T follicular helper cell (primary cell): ENCODE measurements around the gene ADAMTS7.
"Not testable (repeated sequence)": the region's sequence is repeated elsewhere in the genome, so short reads cannot be mapped to it uniquely, and the experiment has no call there.

ENCODE experiments used
- DNase-seq: peaks from one replicate; pipeline ENCODE4 v3.0.0-alpha.2; 2020; ENCODE audit warnings: low read depth
- total RNA-seq, 2 experiments: gene quantifications; one replicate each; lab custom pipeline; 2026; lab: John Stamatoyannopoulos, UW

Gene ADAMTS7, protein sequence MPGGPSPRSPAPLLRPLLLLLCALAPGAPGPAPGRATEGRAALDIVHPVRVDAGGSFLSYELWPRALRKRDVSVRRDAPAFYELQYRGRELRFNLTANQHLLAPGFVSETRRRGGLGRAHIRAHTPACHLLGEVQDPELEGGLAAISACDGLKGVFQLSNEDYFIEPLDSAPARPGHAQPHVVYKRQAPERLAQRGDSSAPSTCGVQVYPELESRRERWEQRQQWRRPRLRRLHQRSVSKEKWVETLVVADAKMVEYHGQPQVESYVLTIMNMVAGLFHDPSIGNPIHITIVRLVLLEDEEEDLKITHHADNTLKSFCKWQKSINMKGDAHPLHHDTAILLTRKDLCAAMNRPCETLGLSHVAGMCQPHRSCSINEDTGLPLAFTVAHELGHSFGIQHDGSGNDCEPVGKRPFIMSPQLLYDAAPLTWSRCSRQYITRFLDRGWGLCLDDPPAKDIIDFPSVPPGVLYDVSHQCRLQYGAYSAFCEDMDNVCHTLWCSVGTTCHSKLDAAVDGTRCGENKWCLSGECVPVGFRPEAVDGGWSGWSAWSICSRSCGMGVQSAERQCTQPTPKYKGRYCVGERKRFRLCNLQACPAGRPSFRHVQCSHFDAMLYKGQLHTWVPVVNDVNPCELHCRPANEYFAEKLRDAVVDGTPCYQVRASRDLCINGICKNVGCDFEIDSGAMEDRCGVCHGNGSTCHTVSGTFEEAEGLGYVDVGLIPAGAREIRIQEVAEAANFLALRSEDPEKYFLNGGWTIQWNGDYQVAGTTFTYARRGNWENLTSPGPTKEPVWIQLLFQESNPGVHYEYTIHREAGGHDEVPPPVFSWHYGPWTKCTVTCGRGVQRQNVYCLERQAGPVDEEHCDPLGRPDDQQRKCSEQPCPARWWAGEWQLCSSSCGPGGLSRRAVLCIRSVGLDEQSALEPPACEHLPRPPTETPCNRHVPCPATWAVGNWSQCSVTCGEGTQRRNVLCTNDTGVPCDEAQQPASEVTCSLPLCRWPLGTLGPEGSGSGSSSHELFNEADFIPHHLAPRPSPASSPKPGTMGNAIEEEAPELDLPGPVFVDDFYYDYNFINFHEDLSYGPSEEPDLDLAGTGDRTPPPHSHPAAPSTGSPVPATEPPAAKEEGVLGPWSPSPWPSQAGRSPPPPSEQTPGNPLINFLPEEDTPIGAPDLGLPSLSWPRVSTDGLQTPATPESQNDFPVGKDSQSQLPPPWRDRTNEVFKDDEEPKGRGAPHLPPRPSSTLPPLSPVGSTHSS (N-terminal part only)
- 0 to 0.54 reads per million in 2 experiments for total RNA-seq

DNA sequence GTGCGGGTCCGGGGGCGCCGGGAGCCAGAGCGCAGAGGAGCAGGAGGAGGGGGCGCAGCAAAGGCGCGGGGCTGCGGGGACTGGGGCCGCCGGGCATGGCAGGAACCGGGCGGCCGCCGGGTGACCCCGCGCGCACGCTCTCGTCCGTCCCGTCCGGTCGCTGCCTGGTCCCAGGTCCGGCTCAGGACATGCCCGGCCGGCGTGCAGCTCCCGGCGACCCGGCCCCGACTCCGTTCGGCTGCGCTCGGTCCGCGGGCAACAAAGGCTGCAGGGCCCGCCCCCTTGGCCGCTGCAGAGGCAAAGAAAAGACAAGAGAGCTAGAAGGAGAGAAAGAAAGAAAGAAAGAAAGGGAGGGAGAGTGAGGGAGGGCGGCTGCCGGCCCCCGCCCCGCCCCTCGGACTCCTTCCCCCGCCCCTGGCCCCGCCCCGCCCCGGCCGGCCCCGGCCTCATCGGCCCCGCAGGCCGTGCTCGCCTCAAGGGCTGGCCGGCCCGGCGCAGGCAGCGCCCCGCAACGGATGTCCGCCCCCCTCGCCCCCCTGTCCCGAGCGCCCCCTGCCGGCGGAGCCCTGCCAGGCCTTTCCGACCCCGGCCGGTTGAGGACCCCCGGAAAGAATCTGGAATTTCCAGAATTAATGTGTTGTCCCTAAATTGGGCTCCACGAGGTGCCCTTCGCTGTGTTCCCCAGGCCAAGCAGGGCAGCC, at the start of gene ADAMTS7:
ADAMTS7 (minus strand) TSS at position 341 of the 701 bp plus-strand sequence; CDS start at position 97, 244 bp downstream.
- DNase-seq = peak; percentile 25

DNA sequence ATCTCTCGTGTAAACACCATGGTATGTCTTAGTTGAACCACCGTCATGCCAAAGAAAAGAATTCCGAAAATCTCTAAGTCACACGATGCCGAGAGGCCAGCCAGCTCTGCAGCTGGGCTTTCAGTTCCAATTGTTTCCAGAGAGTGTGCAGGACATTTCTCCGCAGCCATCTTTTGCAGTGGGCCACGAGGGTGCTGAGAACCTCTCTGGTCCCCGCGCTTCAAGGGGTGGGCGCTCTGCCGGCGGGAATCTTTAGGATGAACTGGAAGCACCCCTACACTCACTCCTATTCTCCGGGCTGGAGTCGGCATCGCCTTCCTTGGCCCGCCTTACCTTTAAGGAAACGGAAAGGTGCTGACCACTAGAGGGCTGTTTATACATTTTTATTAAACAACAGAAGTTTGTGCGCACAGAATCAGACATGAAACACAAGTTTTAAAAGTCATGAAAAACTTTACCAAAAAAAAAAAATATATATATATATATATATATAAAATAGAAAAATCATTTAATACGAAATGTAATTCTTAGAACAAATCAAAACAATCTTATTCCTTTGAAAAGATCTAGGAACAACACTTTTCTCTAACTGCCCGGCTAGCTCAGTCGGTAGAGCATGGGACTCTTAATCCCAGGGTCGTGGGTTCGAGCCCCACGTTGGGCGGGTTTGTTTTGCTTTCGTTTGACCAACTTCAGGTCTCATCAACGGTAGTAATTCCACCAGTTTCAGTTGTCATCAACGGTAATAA, 48.9 kb upstream of the ADAMTS7 start:
- peak; percentile 31 for DNase-seq

- no peak for DNase-seq
Measured at GRCh38 chr15:78855746-78856145, 44.5 kb upstream of the ADAMTS7 start.

GRCh38 chr15:78854833-78855372, 43.6 kb upstream of the ADAMTS7 start:
- no peak for DNase-seq

DNA sequence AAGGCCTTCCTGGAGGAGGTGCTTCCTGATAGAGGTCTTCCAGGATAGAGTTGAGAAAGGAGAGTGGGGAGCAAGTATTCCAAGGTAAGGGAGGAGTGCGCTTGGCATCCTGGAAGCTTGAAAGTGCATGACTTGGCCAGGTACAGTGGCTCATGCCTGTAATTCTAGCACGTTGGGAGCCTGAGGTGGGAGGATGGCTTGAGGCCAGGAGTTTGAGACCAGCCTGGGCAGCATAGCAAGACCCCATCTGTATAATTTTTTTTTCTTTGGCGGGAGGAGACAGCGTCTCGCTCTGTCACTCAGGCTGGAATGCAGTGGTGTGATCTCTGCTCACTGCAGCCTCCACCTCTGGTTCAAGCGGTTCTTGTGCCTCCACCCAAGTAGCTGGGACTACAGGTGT, 42.2 kb upstream of the ADAMTS7 start:
- no peak for DNase-seq

- no peak for DNase-seq
Measured at GRCh38 chr15:78850941-78851755, 39.9 kb upstream of the ADAMTS7 start.

GRCh38 chr15:78850352-78850751, 39.1 kb upstream of the ADAMTS7 start:
- no peak for DNase-seq

DNA sequence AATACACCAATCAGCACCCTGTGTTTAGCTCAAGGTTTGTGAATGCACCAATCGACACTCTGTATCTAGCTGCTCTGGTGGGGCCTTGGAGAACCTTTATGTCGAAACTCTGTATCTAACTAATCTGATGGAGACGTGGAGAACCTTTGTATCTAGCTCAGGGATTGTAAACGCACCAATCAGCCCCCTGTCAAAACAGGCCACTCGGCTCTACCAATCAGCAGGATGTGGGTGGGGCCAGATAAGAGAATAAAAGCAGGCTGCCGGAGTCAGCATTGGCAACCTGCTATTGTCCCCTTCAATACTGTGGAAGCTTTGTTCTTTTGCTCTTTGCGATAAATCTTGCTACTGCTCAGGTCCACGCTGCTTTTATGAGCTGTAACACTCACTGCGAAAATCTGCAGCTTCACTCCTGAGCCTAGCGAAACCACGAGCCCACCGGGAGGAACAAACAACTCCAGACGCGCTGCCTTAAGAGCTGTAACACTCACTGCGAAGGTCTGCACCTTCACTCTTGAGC, 36.2 kb upstream of the ADAMTS7 start:
- not testable (repeated sequence) for DNase-seq

- DNase-seq = not testable (repeated sequence)
Measured at GRCh38 chr15:78846906-78847305, 35.6 kb upstream of the ADAMTS7 start.

DNA sequence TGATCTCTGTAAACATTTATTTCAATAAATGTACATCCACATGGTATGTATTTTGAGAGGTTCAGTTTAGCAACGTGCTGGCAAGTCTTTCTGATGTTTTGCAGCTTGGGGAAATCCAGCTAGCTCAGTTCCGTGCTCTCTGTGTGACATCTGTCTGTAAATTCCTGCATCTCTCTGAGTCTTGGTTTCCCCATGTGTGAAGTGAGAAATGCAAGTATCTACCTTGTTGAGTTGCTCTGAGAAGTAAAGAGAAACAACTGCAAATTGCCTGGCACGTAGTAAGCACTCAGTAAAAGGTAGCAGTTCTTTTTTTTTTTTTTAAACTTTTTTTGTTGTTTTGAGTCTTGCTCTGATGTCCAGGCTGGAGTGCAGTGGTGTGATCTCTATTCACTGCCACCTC, 31.3 kb upstream of the ADAMTS7 start:
- DNase-seq = no peak

DNA sequence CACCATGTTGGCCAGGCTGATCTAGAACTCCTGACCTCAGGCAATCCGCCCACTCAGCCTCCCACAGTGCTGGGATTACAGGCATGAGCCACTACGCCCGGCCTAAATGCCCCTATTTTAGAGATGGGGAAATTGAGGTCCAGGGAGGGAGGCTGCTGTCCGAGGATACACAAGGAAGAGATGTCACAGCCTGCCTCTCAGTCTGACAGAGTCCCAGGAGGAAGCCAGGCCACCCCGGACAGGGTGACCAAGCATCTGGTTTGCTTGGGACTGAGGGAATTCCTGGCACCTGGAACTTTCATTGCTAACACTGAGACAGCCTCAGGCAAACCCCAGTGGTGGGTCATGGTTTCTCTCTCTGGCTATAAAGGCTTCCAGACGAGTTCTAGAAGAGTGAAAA, 30.6 kb upstream of the ADAMTS7 start:
- no peak for DNase-seq

DNA sequence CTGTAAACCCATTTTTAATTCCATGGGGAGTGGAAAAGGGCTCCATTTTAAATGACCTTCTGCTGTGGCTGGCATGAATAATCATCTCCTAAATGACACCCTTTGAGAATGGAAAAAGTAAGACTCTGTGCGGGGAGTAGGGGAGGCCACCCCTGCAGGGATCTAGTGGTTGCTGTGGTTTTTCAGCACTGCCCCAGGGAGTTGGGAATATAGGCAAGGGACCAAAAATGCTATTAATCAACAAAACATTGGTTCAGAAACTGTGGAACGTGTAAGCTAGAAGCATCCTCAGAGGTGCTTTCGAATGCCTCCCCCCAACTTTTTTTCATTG, 30.1 kb upstream of the ADAMTS7 start:
- DNase-seq = no peak

DNA sequence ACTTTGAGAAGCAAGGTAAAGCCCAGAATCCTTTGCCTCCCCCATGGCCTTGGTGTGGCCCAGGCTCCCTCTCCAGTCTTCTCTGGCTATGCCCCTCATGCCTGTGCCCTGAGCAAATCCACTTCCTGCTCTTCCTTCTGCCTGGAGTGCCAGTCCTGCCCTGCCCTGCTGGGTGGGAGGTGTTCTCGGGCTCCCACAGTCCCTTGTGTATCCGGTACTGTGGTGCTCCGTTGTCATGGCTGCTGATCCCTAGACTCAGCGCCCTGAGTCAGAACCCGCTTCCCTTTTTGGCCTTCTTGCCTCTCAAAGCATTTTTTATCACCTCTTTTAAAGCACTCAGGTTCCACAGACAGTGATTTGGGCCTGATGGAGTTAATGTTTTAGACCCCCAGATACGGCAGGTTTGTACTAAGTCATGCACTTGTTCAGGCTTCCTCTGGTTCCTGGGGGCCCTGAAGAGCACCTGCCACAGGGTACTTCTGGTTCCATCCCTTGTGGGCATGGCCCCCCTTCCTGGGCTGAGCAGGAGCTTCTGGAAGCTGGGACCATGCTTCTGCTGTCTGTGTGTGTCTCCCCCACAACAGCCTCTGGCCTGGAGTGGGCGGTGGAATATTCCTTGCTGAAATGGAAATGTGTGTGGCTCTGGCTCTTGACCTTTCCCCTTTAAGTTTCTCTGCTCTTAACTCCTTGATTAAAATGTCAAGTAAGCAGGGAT, 29.6 kb upstream of the ADAMTS7 start:
- DNase-seq = no peak

DNA sequence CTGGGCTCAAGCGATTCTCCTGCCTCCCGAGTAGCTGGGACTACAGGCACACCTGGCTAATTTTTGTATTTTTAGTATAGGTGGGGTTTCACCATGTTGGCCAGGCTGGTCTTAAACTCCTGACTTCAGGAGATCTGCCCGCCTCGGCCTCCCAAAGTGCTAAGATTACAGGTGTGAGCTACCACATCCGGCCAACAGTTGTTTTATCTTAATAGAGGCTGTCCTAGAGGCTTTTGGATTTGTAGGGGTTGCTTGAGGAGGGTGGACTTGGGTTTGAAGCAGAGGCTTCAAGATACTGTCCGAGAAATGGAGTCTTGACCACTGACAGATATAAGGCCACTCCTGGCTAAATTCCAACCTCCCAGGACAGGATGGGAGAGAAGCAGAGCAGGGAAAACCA, 27.9 kb upstream of the ADAMTS7 start:
- not testable (repeated sequence) for DNase-seq

DNA sequence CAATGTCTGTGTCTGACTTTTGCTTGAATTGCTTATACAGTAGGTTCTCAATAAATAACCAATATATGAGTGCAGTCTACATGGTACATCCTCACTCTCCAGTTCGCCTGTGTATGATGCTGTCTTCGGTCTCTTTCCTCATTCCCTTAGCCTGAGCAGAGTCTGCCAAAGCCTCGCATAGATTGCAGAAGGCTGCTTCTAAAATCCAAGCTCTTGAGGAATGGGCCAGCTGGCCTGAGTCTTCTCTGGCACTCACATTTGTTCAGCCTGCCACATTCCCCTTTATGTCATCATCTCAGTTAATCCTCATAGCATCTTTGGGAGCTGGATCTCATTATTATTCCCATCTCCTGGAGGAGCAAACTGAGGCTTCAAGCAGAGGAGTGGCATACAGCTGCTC, 27.2 kb upstream of the ADAMTS7 start:
- no peak for DNase-seq

DNA sequence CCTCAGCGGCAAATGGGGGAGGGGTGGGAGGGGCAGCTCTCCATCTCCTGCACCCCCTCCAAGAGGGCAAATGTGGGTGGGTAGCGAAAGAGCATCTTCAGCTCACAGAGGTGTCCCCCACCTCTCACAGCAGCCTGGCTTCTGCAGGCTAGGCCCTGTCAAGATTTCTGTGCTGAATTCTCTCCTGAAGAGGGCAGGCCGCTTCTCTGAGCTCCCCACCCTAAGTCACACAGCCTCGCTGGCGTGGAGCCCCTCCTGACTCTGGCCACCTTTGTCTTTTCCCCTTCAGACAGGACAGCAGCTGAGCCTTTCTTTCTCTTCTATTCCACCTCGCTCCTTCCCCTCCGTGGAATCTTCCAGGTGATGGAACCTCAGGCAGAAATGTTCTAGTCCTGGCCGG, 26.3 kb upstream of the ADAMTS7 start:
- no peak for DNase-seq

- no peak for DNase-seq
Measured at GRCh38 chr15:78837131-78837530, 25.9 kb upstream of the ADAMTS7 start.

GRCh38 chr15:78836333-78836732, 25.1 kb upstream of the ADAMTS7 start:
- DNase-seq = no peak
